Measurements from ENCODE around the gene UBR3. TPM values are rescaled to one million over a fixed set of nuclear protein-coding genes. Genes with fewer than 3 reads are reported as not detected.
"Not testable (repeated sequence)": the region's sequence is repeated elsewhere in the genome, so short reads cannot be mapped to it uniquely, and the experiment has no call there.

UBR3 gene
- total RNA-seq, 1 donor from 2014 or later = 47.7 TPM

DNA sequence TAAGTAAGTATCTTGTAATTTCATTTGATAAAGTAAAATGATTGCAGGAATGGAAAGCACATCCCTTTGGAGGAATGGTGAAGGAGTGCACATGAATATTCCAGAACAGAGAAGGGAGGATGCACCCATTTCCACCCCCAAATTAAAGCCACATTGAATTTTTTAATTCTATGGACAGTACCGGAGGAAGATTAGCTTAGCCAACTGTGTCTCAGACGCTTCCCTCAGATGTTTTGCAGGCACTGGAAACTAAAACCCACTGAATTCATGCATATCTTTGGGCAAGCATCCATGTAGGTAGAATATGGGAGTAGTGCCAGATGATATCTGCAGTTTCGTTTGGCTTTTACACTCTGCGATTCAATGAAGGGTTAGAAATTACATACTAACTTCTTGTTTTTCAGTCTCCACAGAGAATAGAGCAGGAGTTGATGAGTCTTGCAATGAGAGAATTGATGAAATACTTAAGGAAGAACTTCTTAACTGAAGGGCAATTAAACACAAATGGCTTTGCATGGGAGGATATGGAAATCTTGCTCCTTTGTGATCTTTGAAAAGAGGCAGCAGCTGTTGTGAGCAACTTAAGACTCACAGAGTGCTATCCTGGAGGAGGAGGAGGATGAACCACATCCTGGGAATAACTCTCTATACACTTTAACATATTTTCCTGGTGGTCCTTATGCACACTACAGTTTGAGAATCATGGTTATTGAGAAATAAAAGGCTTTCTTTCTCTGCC lies 279.0 kb downstream of the UBR3 start:
- Mint-ChIP-seq H3K36me3 (no peaks in the 10 kb centered on the region), H3K4me1 (no peaks in the 10 kb centered on the region), H3K9me3 (peaks cover 4% of the 10 kb centered on the region), H3K27ac (no peak overlapping the region), H3K4me3 (no peak overlapping the region), H3K27me3 (ENCODE audit: low read depth) (no peaks in the 10 kb centered on the region)
- DNase-seq (ENCODE audit: low spot score in 2 of 2, unreplicated experiment in 2 of 2) = no peak
- TF ChIP-seq, protein P1, sequence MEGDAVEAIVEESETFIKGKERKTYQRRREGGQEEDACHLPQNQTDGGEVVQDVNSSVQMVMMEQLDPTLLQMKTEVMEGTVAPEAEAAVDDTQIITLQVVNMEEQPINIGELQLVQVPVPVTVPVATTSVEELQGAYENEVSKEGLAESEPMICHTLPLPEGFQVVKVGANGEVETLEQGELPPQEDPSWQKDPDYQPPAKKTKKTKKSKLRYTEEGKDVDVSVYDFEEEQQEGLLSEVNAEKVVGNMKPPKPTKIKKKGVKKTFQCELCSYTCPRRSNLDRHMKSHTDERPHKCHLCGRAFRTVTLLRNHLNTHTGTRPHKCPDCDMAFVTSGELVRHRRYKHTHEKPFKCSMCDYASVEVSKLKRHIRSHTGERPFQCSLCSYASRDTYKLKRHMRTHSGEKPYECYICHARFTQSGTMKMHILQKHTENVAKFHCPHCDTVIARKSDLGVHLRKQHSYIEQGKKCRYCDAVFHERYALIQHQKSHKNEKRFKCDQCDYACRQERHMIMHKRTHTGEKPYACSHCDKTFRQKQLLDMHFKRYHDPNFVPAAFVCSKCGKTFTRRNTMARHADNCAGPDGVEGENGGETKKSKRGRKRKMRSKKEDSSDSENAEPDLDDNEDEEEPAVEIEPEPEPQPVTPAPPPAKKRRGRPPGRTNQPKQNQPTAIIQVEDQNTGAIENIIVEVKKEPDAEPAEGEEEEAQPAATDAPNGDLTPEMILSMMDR (IDR thresholded peaks at IDR 0.05; ENCODE audit: unreplicated experiment) = no peak

DNA sequence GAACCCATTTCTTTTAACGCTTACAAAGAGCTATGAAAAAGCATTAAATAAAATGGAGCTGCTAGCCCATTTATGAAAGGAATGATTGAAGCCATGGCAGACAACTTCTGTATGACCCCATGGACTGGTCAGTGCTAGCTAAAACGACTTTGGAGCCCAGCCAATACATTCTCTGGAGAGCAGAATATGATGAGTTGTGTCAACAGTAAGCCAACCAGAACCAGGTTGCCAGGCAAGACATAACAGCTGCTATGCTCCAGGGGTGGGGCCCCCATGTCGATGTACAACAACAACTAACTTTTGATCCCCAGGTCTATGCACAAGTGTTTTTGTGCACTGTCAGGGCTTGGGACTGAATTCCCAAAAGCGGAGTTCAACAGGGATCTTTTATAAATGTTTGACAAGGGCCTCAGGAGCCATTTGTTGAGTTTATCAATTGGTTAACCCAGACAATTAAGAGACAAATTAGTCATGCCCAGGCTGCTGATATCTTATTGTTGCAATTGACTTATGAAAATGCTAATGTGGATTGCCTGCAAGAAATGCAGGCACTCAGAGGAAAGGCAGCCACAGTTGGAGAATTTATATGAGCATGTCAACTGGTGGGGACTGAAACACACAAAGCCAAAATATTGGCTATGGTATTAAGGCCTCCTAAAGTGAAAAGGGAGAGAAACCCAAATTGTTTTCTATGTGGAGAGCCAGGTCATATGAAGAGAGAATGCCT lies 286.1 kb downstream of the UBR3 start:
- Mint-ChIP-seq H3K27ac (no peak overlapping the region), H3K27me3 (ENCODE audit: low read depth) (no peaks in the 10 kb centered on the region), H3K9me3 (peaks cover 48% of the 10 kb centered on the region), H3K4me1 (no peaks in the 10 kb centered on the region), H3K36me3 (peaks cover 4% of the 10 kb centered on the region), H3K4me3 (no peak overlapping the region)
- DNase-seq (ENCODE audit: low spot score in 2 of 2, unreplicated experiment in 2 of 2) = no peak
- TF ChIP-seq, protein P1 (IDR thresholded peaks at IDR 0.05; ENCODE audit: unreplicated experiment) = no peak

GRCh38 chr2:170115501-170116229 lies 288.4 kb downstream of the UBR3 start:
- DNase-seq (ENCODE audit: low spot score in 2 of 2, unreplicated experiment in 2 of 2) = no peak
- Mint-ChIP-seq H3K27me3 (ENCODE audit: low read depth) (no peaks in the 10 kb centered on the region), H3K9me3 (peaks cover 70% of the 10 kb centered on the region), H3K4me1 (no peaks in the 10 kb centered on the region), H3K4me3 (no peak overlapping the region), H3K36me3 (peaks cover 8% of the 10 kb centered on the region), H3K27ac (no peak overlapping the region)
- TF ChIP-seq, protein P1 (IDR thresholded peaks at IDR 0.05; ENCODE audit: unreplicated experiment) = no peak

DNA sequence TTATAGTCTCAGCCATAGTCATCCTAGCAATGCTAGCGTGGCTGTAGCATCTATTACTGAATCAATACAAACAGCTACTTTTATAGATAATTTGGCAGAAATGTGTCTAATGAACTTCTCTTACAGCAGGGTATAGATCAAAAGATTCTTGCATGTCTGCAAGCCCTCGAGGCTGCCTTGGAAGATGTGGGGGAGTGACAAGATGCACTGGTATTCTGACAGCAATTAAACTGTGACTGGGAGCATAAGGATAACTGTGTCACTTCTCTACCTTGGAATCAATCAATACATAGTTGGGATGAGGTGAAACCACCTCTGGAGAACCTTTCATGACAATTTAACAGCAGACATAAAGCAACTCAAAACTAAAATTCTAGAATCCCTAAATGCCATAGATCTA lies 291.4 kb downstream of the UBR3 start:
- H3K4me1 Mint-ChIP-seq = no peaks in the 10 kb centered on the region
- H3K9me3 Mint-ChIP-seq = peaks cover 55% of the 10 kb centered on the region
- H3K27me3 Mint-ChIP-seq (ENCODE audit: low read depth) = no peaks in the 10 kb centered on the region
- TF ChIP-seq, protein P1 (IDR thresholded peaks at IDR 0.05; ENCODE audit: unreplicated experiment) = no peak
- DNase-seq (ENCODE audit: low spot score in 2 of 2, unreplicated experiment in 2 of 2) = no peak
- H3K36me3 Mint-ChIP-seq = peaks cover 8% of the 10 kb centered on the region
- H3K27ac Mint-ChIP-seq = no peak overlapping the region
- no peak overlapping the region for H3K4me3 Mint-ChIP-seq

DNA sequence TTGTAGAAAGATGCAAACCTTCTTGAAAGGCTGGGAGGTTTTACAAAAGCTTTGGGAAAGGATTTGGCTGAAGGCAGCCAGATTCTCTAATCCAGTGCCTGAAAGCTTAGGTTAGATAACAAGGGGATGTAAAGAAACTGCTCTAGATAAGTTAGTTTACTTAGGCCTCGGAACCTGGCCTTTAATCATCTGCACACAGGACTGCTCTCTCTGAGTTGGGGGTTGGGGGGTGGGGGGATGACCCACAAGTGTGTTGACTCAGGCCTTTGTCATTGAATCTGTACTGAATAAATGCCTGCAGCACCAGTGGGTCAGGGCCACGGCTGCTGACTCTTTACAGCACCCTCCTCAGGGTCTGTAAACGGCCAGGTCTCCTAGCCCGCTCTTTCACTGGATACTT lies 292.1 kb downstream of the UBR3 start:
- not testable (repeated sequence) for H3K36me3 Mint-ChIP-seq; H3K4me3 Mint-ChIP-seq; H3K27me3 Mint-ChIP-seq (ENCODE audit: low read depth); H3K4me1 Mint-ChIP-seq; H3K27ac Mint-ChIP-seq; DNase-seq (ENCODE audit: low spot score in 2 of 2, unreplicated experiment in 2 of 2)
- H3K9me3 Mint-ChIP-seq = peaks cover 48% of the 10 kb centered on the region

- Mint-ChIP-seq H3K4me3 (no peak overlapping the region), H3K9me3 (peaks cover 28% of the 10 kb centered on the region), H3K36me3 (peaks cover 4% of the 10 kb centered on the region), H3K27me3 (ENCODE audit: low read depth) (no peaks in the 10 kb centered on the region), H3K27ac (no peak overlapping the region), H3K4me1 (no peaks in the 10 kb centered on the region)
- no peak for DNase-seq (ENCODE audit: low spot score in 2 of 2, unreplicated experiment in 2 of 2)
- TF ChIP-seq, protein P1 (IDR thresholded peaks at IDR 0.05; ENCODE audit: unreplicated experiment) = no peak
Measured at GRCh38 chr2:170121689-170122088, 294.4 kb downstream of the UBR3 start.
